HG03558 (cell line): ENCODE data around the gene RAC2.
A peak's percentile ranks its signal among the peaks of the same experiment; 100 is the strongest.
"Not testable (repeated sequence)": the region's sequence is repeated elsewhere in the genome, so short reads cannot be mapped to it uniquely, and the experiment has no call there.

Experiments used
- ATAC-seq: cut with Tn5 transposase; IDR thresholded peaks from one replicate; pipeline ENCODE4 v1.9.1; 2021; ENCODE audit warnings: moderate number of reproducible peaks; ENCODE audit not compliant: unreplicated experiment; ENCODE audit errors: extremely low read depth

RAC2 gene

GRCh38 chr22:37208401-37209139 is 35.5 kb downstream of the RAC2 start:
- no peak for ATAC-seq

DNA sequence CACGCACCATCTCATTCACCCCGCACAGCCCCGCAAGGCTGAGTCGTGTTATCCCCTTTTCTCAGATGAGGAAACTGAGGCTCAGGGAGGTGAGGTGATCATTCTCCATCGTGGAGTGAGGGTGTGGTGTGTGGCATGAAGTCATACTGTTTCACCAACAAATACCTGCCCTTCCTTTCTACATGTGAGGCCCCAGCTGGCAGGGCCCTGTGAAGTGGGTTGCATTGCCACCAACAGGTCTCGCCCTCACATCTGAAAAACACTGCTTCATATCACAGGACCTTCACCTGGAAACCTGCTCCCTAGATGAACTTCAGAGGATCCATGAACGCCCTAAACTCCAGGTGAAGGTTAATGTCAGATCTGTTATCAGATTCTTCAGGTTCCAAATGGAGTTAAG is 36.1 kb downstream of the RAC2 start:
- no peak for ATAC-seq

DNA sequence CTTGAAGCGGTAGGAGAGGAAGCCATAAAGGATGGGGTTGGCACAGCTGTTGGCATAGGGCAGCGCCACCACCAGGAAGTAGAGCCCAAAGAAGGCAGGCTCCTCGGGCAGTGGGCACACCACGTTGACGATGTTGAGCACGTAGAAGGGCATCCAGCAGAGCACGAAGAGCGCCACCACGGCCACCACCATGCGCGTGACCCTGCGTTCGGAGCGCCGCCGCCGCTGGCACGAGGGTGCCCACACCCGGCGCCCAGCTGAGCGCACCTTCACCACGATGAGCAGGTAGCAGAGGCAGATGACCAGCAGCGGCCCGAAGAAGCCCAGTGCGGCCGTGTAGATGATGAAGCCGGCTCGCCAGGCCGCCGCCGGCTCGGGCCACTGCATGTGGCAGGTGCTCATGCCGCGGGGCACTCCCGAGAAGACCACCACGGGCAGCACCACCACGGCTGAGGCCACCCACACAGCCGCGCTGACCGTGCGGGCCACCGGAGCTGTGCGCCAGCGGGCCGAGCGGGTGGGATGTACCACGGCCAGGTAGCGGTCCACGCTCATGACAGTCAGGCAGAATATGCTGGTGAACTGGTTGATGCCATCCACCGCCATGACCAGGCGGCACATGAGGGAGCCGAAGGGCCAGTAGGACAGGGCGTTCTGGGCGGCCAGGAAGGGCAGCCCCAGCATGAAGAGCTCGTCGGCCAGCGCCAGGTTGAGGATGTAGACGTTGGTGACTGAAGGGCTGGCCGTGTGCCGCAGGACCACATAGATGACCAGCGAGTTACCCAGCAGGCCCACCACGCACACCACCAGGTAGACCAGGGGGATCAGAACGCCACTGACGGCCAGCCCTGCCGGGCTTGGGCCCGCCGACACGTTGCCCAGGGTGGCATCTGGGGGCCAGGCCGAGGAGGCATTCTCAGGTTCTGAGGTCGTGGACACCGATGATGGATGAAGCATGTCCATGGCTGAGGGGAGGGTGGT is 36.9 kb downstream of the RAC2 start:
- no peak for ATAC-seq

DNA sequence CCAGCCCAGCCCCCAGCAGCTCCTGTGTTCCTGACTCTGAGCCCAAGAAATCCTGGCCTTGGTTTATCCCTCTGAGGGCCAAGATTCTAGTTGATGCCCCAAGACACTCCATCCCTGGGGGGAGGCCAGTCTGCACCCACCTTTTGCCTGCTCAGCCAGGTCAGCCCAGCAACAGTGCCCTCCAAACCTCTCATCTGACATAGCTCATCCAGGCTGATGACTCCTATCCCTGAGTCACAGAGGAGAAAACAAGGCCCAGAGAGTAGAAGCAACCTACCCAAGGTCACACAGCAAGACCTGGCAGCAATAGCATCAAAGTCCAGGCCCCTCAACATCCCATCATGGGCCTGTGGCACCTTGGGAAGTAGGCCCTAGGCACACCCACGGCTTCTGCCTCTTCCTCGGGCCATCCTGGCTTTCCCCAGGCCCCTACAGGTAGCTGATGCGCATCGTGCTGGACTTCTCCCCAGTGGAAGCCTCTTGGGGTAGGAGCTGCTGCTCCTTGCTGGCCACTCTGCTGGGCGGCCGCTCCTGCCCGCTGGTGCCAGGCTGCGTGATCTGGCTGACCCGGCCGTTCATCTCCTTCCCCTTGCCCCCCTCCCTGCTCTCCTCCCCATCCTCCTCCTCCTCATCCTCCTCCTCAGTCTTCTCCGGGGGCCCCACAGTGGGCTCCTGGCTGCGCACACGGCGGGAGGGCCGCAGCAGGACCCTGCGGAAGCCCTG is 37.8 kb downstream of the RAC2 start:
- no peak for ATAC-seq

DNA sequence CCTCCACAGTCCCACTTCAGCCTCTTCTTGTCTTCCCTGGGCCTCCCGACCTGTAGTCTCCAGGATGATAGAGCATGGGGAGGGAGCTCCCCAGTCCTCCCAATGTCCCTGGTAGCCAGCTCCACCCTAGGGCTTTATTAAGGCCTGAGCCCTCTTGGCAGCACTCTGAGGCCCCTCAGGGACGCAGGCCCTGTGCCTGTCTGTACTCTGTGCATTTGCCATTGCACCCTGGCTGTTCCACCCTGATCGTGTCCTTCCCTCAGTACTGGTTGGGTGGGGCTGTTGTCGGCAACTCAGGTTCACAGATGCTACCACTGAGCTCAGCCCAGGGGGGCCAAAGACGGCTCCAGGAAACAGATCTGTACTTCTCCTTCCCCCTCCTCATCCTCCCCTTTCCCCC is 39.0 kb downstream of the RAC2 start:
- no peak for ATAC-seq

GRCh38 chr22:37204045-37204655 is 39.9 kb downstream of the RAC2 start:
- ATAC-seq: no peak

DNA sequence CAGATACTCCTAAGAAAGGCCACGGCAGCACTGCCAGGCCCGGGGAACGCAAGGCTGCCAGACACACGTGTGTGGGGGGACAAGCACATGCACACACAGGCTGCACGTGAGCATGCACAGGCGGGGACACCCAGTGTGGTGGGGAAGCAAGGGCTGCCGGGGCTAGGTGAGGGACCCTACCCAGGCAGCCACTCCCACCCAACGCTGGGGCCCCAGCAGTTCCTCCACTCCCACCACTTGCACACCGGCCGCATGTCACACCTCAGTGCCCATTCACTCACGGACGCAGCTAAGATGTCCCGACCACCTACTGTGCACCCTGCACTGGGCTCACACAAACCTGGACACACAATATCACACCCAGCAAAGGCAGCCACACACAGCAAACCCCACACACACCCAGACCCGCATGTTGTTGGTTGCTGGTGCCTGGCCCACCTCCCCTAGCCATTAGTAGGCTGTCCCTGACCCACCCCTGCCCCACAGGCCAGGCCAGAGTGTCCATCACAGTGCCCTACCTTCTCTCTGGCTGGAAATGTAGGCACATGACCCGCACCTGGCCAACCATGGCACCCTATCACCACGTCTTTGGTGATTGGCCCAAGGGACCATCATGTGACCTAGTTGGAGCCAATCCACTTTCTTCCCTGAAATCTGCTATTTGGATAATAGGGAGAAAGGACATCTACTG is 40.6 kb downstream of the RAC2 start:
- ATAC-seq: no peak

- no peak for ATAC-seq
These were observed 41.4 kb downstream of the RAC2 start for GRCh38 chr22:37202716-37203115.

DNA sequence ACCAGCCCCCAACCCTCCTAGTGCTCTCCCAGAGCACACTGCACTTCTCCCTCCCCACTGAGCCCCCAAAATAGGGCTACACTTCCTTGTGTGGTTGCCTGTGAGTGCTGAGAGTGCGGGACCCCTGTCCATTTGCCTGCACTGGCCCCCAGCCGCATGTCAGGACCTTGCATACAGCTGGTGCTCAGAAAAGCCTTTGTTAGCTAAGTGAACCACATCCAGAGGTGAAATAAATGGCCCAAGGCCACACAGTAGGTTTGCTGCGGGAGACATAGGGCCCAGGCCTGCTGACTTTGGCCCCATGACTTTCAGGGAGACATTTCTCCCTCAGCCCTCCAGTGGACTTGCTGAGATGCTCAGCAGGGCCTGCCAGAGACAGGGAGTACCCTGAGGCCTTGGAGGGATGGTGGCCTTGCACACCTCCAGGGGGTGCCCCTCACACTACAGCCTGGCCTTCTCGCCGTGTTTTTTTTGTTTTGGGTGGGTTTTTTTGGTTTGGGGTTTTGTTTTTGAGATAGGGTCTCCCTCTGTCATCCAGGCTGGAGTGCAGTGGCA is 42.0 kb downstream of the RAC2 start:
- no peak for ATAC-seq

- not testable (repeated sequence) for ATAC-seq
These were observed 42.6 kb downstream of the RAC2 start for GRCh38 chr22:37201443-37201820.

GRCh38 chr22:37199760-37200108 is 44.3 kb downstream of the RAC2 start:
- ATAC-seq: no peak

- ATAC-seq: peak; percentile 67
These were observed 44.8 kb downstream of the RAC2 start for GRCh38 chr22:37199103-37199759.

GRCh38 chr22:37198258-37199102 is 45.6 kb downstream of the RAC2 start:
- ATAC-seq: no peak

DNA sequence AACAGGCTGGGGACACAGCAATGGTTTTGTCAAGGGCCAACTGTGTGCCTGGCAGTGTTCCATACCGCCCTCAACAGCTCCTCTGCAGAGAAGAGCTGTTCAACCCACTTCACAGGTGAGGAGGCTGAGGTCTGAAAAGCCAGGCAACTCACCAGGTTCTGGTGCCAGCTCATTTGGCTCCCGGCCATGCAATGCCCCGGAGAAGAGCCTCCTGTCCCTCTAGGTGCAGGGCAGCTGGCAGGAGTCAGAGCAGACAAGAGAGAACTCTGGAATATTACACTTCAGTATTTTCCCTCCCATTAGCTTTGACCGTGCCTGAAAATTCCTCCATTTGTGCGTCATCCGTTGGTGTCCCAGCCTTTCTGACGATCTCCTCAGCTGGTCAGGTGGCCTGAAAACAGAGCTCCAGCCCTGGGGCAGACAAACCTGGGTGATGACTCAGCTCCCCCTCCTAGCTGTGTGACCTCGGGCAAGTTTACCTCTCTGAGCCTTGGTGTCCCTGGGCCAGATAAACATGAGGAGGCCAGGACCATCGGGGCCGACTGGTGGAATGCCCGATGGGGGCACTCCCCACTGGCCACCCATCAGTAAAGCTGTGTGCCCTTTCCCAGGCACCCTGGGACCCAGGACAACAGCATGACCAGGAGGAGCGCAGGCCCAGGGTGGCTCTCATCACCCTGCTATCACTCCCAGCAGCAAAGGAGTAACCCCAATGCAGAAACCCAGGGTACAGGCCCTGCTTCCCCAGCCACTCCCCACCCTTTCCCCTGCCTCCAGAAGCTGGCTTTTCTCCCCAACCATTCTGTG is 46.4 kb downstream of the RAC2 start:
- no peak for ATAC-seq

DNA sequence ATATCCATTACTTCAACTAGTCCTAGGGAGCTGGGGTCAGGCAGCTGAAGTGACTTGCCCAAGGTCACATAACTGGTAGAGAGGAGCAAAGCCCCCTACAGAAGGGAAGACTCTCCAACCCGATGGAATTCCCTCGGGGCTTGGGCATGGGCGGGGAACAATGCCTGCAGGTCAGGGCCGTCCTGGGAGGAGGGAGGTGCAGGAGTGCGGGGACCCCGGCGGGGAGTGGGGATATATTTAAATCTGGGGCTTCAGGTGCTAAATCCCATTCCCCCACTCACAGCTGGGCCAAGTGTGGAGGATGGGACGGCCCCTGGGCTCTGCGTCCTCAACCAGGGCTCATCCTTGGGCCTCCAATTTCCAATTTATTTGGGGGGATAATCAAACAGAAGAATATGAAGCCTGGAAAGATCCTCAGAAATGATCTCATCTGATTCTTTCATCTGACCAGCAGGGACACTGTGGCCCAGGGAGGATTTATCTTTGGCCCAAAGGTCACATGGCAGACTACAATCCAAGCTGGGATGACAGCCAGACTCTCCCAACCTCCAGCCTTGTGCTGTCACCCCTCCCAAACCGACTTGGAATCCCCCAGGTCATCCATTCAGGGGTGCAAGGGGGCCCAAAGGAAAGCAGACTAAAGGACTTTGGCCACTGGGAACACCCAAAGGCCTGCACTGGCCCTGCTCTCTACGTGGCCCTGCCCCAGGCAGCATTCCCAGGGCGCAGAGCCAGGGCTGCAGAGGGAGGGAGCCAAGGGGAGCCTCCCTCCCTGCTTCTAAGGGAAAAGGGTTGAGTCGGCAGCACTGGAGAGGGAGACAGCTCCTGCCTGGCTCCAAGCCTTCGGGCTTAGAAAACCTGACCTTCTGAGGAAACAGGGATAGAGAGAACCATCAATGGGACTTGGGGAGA is 47.3 kb downstream of the RAC2 start:
- no peak for ATAC-seq

DNA sequence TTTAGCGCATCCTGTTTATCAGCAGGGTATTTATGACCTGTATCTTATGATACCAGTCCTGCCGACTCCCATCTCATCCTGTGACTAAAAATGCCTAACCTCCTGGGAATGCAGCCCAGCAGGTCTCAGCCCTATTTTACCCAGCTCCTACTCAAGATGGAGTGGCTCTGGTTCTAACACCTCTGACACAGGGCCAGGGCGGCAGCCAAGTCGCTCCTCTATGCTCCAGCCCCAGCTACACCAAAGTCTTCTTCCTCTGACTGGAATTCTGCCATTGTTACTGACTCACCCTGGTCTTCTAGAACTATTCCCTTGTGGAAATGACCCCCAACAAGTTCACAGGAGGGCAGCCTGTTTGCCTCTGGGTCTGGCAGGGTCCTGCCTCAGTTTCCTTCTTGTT is 48.1 kb downstream of the RAC2 start:
- no peak for ATAC-seq
